Keratinocyte (primary cell): ENCODE measurements around the gene GLS. TPM values are rescaled to one million over a fixed set of nuclear protein-coding genes. Genes with fewer than 3 reads are reported as not detected.
A peak's percentile ranks its signal among the peaks of the same experiment; 100 is the strongest.

Experiments used
- DNase-seq: peaks from one replicate; pipeline ENCODE4 v3.0.0-alpha.2; 2011; ENCODE audit warnings: low read depth, missing footprints, low spot score
- FAIRE-seq: peaks from 2 replicates; lab custom pipeline; 2011; peaks lifted over from hg19 to GRCh38; lab: Jason Lieb, UNC
- H2AFZ ChIP-seq: 2 replicates; pipeline ENCODE4 v1.6.0; 2012; ENCODE audit warnings: low read length, control low read depth, inconsistent platforms; ENCODE audit not compliant: control insufficient read depth
- H3K27ac ChIP-seq: 2 replicates; pipeline ENCODE4 v1.5.1; 2011; ENCODE audit warnings: low read length; ENCODE audit not compliant: control insufficient read depth, insufficient read depth
- H3K27me3 ChIP-seq: 3 replicates; pipeline ENCODE4 v1.6.0; 2011; ENCODE audit warnings: low read length; ENCODE audit not compliant: control insufficient read depth, insufficient read depth; ENCODE audit errors: extremely low read depth
- H3K36me3 ChIP-seq, 2 experiments: 2 replicates in 1 of 2; 3 replicates in 1 of 2; pipeline ENCODE4 v1.5.1; 2011; ENCODE audit warnings: low read length in 2 of 2, mild to moderate bottlenecking in 1 of 2; ENCODE audit not compliant: control insufficient read depth in 2 of 2, insufficient read depth in 2 of 2; ENCODE audit errors: extremely low read depth in 1 of 2
- H3K4me1 ChIP-seq: 3 replicates; pipeline ENCODE4 v1.5.1; 2011; ENCODE audit warnings: low read length; ENCODE audit not compliant: control insufficient read depth, insufficient read depth; ENCODE audit errors: extremely low read depth
- H3K4me2 ChIP-seq: 3 replicates; pipeline ENCODE4 v1.6.0; 2011; ENCODE audit warnings: low read depth, low read length; ENCODE audit not compliant: control insufficient read depth, insufficient read depth; ENCODE audit errors: extremely low read depth
- H3K4me3 ChIP-seq, 3 experiments: fragments of 200-600 bp in 1 of 3; sonication (generic) in 1 of 3; 2 replicates in 2 of 3; 3 replicates in 1 of 3; pipeline ENCODE4 v1.5.1; 2011 to 2016; ENCODE audit warnings: low read length in 3 of 3, mild to moderate bottlenecking in 3 of 3, control low read depth in 2 of 3, inconsistent platforms in 1 of 3, low read depth in 1 of 3, mixed read lengths in 1 of 3, mixed run types in 1 of 3, moderate library complexity in 1 of 3; ENCODE audit not compliant: control insufficient read depth in 2 of 3, insufficient read depth in 2 of 3; ENCODE audit errors: extremely low read depth in 1 of 3
- H3K79me2 ChIP-seq: 2 replicates; pipeline ENCODE4 v1.6.0; 2012; ENCODE audit warnings: low read length; ENCODE audit not compliant: control insufficient read depth, insufficient read depth
- H3K9ac ChIP-seq: 3 replicates; pipeline ENCODE4 v1.6.0; 2011; ENCODE audit warnings: low read length; ENCODE audit not compliant: control insufficient read depth, insufficient read depth; ENCODE audit errors: extremely low read depth
- H3K9me1 ChIP-seq: 3 replicates; pipeline ENCODE4 v1.6.0; 2011; ENCODE audit warnings: low read length; ENCODE audit not compliant: control insufficient read depth, insufficient read depth; ENCODE audit errors: extremely low read depth
- H3K9me3 ChIP-seq: 2 replicates; pipeline ENCODE4 v1.5.1; 2012; ENCODE audit warnings: low read depth, low read length; ENCODE audit not compliant: control insufficient read depth
- H4K20me1 ChIP-seq: 3 replicates; pipeline ENCODE4 v1.6.0; 2011; ENCODE audit warnings: low read length; ENCODE audit not compliant: control insufficient read depth, insufficient read depth; ENCODE audit errors: extremely low read depth
- EZH2 ChIP-seq: IDR thresholded peaks from one replicate; pipeline ENCODE4 v1.6.1; 2012; ENCODE audit warnings: inconsistent platforms, mild to moderate bottlenecking, low read length, moderate library complexity
- dilution Hi-C: fragments of 300-500 bp; cut with MboI; formaldehyde crosslinking; loops from one replicate; pipeline ENCODE4 v1.7.0; 2020; ENCODE audit warnings: low sequenced_read_pairs; ENCODE audit not compliant: extremely low pct_ligation_motif_present
- polyA plus RNA-seq, 5 experiments: library from polyadenylated mRNA; depleted of rRNA in 3 of 5; stranded (reverse) in 3 of 5; stranded (forward) in 1 of 5; unstranded in 1 of 5; fragments of >200 nt; gene quantifications; 1 replicate in 1 of 5; 2 replicates in 3 of 5; 3 replicates in 1 of 5; pipeline versions ENCODE4 v1.2.1 to v1.2.3, GENCODE V29; 2011 to 2012; ENCODE audit warnings: missing spikeins in 2 of 5, low read depth in 1 of 5, low replicate concordance in 1 of 5
- TF ChIP-seq, protein P1 (sequence below), 3 experiments: IDR thresholded peaks in 1 of 3; conservative IDR thresholded peaks in 1 of 3; optimal IDR thresholded peaks in 1 of 3; 2 replicates in 2 of 3; 3 replicates in 1 of 3; pipeline versions ENCODE3 to v1.5.1; 2011; ENCODE audit warnings: low read length in 3 of 3, mild to moderate bottlenecking in 3 of 3, moderate library complexity in 2 of 3, control low read depth in 1 of 3, inconsistent platforms in 1 of 3; ENCODE audit not compliant: insufficient read depth in 2 of 3; ENCODE audit errors: extremely low read depth in 1 of 3

GLS gene
- polyA plus RNA-seq, 1 donor (not counting 4 experiments of a cell fraction or from before 2014, with no cell fraction given), result 130 TPM

DNA sequence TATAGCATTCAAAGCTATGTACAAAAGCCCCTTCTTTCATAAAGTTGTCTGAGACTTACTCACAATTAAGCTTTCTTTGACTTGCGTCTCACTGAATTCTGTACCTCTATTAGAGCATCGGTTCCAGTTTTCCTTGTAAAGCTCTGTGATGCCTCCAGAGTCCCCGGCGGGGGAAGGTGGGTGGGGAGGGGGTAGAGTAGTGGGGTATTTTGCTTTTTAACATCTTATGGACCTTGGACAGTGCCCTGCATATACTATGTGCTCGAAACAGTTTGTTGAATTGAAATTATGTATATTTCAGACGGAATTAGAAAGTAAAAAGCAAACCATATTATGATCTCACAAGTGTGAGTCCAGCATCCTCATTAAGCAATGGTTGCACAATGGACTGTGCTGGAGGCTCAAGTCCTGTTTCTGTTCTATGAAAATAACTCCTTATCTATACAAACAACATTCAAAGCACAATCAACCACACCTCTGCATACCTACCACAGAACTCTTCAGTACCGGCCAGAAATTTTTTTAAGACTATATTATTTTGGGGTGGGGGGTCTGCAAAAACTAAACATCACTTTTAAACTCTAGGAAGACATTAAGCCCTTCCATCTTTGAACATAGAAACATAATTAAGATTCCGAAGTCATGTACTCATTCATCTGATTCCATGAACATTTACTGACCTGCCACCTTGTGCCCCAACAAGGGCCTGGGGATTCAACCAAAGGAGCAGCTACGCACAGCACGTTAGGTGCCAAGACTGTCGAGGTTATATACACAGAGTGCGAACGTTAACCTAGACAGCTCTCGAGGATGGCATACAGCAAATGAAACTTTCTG lies 132.4 kb downstream of the GLS start:
- peak overlapping the region; percentile 53 for H2AFZ ChIP-seq

DNA sequence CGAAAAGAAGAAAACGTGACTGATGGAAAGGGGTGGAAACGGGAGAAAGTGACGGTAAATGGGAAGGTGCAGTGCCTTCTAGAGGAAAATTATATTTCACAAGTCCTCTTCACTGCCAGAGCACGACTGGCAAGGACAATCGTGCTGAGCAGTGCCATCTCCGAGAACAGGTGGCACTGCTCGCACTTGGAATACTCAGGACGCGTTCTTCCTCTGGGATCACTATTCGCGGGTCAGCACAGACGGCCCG lies 133.0 kb downstream of the GLS start:
- TF ChIP-seq EZH2, result no peak
- TF ChIP-seq, protein P1, sequence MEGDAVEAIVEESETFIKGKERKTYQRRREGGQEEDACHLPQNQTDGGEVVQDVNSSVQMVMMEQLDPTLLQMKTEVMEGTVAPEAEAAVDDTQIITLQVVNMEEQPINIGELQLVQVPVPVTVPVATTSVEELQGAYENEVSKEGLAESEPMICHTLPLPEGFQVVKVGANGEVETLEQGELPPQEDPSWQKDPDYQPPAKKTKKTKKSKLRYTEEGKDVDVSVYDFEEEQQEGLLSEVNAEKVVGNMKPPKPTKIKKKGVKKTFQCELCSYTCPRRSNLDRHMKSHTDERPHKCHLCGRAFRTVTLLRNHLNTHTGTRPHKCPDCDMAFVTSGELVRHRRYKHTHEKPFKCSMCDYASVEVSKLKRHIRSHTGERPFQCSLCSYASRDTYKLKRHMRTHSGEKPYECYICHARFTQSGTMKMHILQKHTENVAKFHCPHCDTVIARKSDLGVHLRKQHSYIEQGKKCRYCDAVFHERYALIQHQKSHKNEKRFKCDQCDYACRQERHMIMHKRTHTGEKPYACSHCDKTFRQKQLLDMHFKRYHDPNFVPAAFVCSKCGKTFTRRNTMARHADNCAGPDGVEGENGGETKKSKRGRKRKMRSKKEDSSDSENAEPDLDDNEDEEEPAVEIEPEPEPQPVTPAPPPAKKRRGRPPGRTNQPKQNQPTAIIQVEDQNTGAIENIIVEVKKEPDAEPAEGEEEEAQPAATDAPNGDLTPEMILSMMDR (optimal IDR thresholded peaks at IDR 0.05 in 1 of 3, IDR thresholded peaks at IDR 0.05 in 1 of 3, conservative IDR thresholded peaks at IDR 0.05 in 1 of 3; ENCODE audit: extremely low read depth in 1 of 3, insufficient read depth in 2 of 3, low read length in 3 of 3), result no peak
- Histone ChIP-seq H3K4me1 (peaks cover 18% of the 10 kb centered on the region), H3K4me3 (peak overlapping the region; percentile 87 to 96 (median 96)), H3K27me3 (no peaks in the 10 kb centered on the region), H2AFZ (peak overlapping the region; percentile 53), H3K9ac (peak overlapping the region; percentile 95), H3K9me3 (no peaks in the 10 kb centered on the region), H3K36me3 (peaks cover 0 to 12% of the 10 kb centered on the region in 2 experiments), H3K79me2 (peaks cover 35% of the 10 kb centered on the region), H3K9me1 (no peaks in the 10 kb centered on the region), H3K4me2 (peak overlapping the region; percentile 90), H3K27ac (peak overlapping the region; percentile 74), H4K20me1 (no peaks in the 10 kb centered on the region)
- DNase-seq (no peak), FAIRE-seq (no peak)
- dilution Hi-C loops, result no loop called here

More for the DNA sequence above, 132.4 kb downstream of the GLS start:
- no peaks in the 10 kb centered on the region for H3K9me3 ChIP-seq
- DNase-seq (no peak), FAIRE-seq (peak; percentile 36)
- H3K9me1 ChIP-seq, result no peaks in the 10 kb centered on the region
- dilution Hi-C loops, result no loop called here
- H3K4me3 ChIP-seq, result peak overlapping the region; percentile 87 to 96 (median 96)
- peak overlapping the region; percentile 90 for H3K4me2 ChIP-seq
- peak overlapping the region; percentile 95 for H3K9ac ChIP-seq
- H3K27me3 ChIP-seq, result no peaks in the 10 kb centered on the region
- peak overlapping the region; percentile 74 for H3K27ac ChIP-seq
- peaks cover 18% of the 10 kb centered on the region for H3K4me1 ChIP-seq
- H3K36me3 ChIP-seq, result peaks cover 0 to 14% of the 10 kb centered on the region in 2 experiments
- H3K79me2 ChIP-seq, result peaks cover 35% of the 10 kb centered on the region
- no peak for TF ChIP-seq EZH2
- TF ChIP-seq, protein P1 (optimal IDR thresholded peaks at IDR 0.05 in 1 of 3, IDR thresholded peaks at IDR 0.05 in 1 of 3, conservative IDR thresholded peaks at IDR 0.05 in 1 of 3; ENCODE audit: extremely low read depth in 1 of 3, insufficient read depth in 2 of 3, low read length in 3 of 3), result no peak
- H4K20me1 ChIP-seq, result no peaks in the 10 kb centered on the region
